Activated naive CD4-positive, alpha-beta T cell treated with anti-CD3 and anti-CD28 coated beads, Interleukin-2, amount 50 U/mL, for 24 hours (primary cell): Measurements from ENCODE around the gene IRF5.

Experiments
- H3K27ac Mint-ChIP-seq: one replicate; pipeline ENCODE4 v1.8.0; 2021; ENCODE audit warnings: mild to moderate bottlenecking, mixed read lengths
- H3K27me3 Mint-ChIP-seq: one replicate; pipeline ENCODE4 v1.8.0; 2021; ENCODE audit warnings: mixed read lengths
- H3K36me3 Mint-ChIP-seq: one replicate; pipeline ENCODE4 v1.8.0; 2021; ENCODE audit warnings: mixed read lengths
- H3K4me1 Mint-ChIP-seq: one replicate; pipeline ENCODE4 v1.8.0; 2021; ENCODE audit warnings: mixed read lengths
- H3K4me3 Mint-ChIP-seq: one replicate; pipeline ENCODE4 v1.8.0; 2021; ENCODE audit warnings: mild to moderate bottlenecking, mixed read lengths
- H3K9me3 Mint-ChIP-seq: one replicate; pipeline ENCODE4 v1.8.0; 2021; ENCODE audit warnings: mixed read lengths

The IRF5 gene

GRCh38 chr7:128997181-128997580 is 59.5 kb downstream of the IRF5 start:
- Mint-ChIP-seq H3K27ac (no peak overlapping the region), H3K9me3 (no peaks in the 10 kb centered on the region), H3K4me1 (no peaks in the 10 kb centered on the region), H3K36me3 (peaks cover 15% of the 10 kb centered on the region), H3K27me3 (no peaks in the 10 kb centered on the region), H3K4me3 (no peak overlapping the region)
